Smooth muscle cell (in vitro differentiated cells): ENCODE results near the gene CFP. TPM values are rescaled to one million over a fixed set of nuclear protein-coding genes. Genes with fewer than 3 reads are reported as not detected.

Experiments used
- DNase-seq: peaks from one replicate; lab custom pipeline; 2025; ENCODE audit not compliant: unreplicated experiment; lab: John Stamatoyannopoulos, UW
- H2AFZ ChIP-seq: fragments of 200-600 bp; sonication (generic); 2 replicates; pipeline ENCODE4 v1.6.0; 2016; ENCODE audit warnings: antibody characterized with exemption, low read depth, mild to moderate bottlenecking
- H3F3A ChIP-seq: fragments of 200-600 bp; sonication (generic); 2 replicates; pipeline ENCODE4 v1.6.0; 2017; ENCODE audit warnings: antibody characterized with exemption, low read depth
- H3K27ac ChIP-seq: fragments of 200-600 bp; sonication (generic); 2 replicates; pipeline ENCODE4 v1.5.1; 2016; ENCODE audit warnings: low read depth, mild to moderate bottlenecking
- H3K27me3 ChIP-seq: fragments of 200-600 bp; sonication (generic); 2 replicates; pipeline ENCODE4 v1.6.1; 2016; ENCODE audit warnings: low read depth, mild to moderate bottlenecking
- H3K36me3 ChIP-seq: fragments of 200-600 bp; sonication (generic); 2 replicates; pipeline ENCODE4 v1.5.1; 2016; ENCODE audit warnings: low read depth
- H3K4me1 ChIP-seq: fragments of 200-600 bp; sonication (generic); 2 replicates; pipeline ENCODE4 v1.5.1; 2016; ENCODE audit warnings: low read depth
- H3K4me2 ChIP-seq: fragments of 200-600 bp; sonication (generic); 2 replicates; pipeline ENCODE4 v1.6.0; 2016; ENCODE audit warnings: mild to moderate bottlenecking
- H3K4me3 ChIP-seq: fragments of 200-600 bp; sonication (generic); 2 replicates; pipeline ENCODE4 v1.5.1; 2016; ENCODE audit warnings: mild to moderate bottlenecking
- H3K79me2 ChIP-seq: fragments of 200-600 bp; sonication (generic); 2 replicates; pipeline ENCODE4 v1.6.0; 2016; ENCODE audit warnings: low read depth, mild to moderate bottlenecking
- H3K9ac ChIP-seq: fragments of 200-600 bp; sonication (generic); 2 replicates; pipeline ENCODE4 v1.6.0; 2016; ENCODE audit warnings: low read depth
- H3K9me3 ChIP-seq: fragments of 200-600 bp; sonication (generic); replicated peaks from 2 replicates; pipeline ENCODE4 v1.5.1; 2016; ENCODE audit warnings: low read depth
- H4K20me1 ChIP-seq: fragments of 200-600 bp; sonication (generic); 2 replicates; pipeline ENCODE4 v1.6.0; 2016; ENCODE audit warnings: low read depth
- WGBS: methylation state at CpG from one replicate; pipeline ENCODE4 v1.1.7; 2016; ENCODE audit warnings: low lambda C conversion rate; 5-methylcytosine and 5-hydroxymethylcytosine counted together
- polyA plus RNA-seq: library from polyadenylated mRNA; unstranded; fragments of >200 nt; fragmentation: Nextera tagmentation; extraction: Ambion mirVana; gene quantifications from 2 replicates; pipeline ENCODE4 v1.2.1, GENCODE V29; 2016
- total RNA-seq: library from RNA; depleted of rRNA; stranded (reverse); fragments of >200 nt; gene quantifications from 2 replicates; pipeline ENCODE4 v1.2.3, GENCODE V29; 2014
- TF ChIP-seq, protein P1 (sequence below): fragments of 200-600 bp; sonication (generic); IDR thresholded peaks from 2 replicates; pipeline ENCODE4 v1.5.1; 2017; ENCODE audit warnings: borderline replicate concordance, mild to moderate bottlenecking, antibody characterized with exemption; ENCODE audit not compliant: insufficient read depth, poor library complexity, severe bottlenecking

The CFP gene
- total and polyA plus RNA-seq, 2 experiments from 2014 or later = 0.58 to 1.3 TPM

DNA sequence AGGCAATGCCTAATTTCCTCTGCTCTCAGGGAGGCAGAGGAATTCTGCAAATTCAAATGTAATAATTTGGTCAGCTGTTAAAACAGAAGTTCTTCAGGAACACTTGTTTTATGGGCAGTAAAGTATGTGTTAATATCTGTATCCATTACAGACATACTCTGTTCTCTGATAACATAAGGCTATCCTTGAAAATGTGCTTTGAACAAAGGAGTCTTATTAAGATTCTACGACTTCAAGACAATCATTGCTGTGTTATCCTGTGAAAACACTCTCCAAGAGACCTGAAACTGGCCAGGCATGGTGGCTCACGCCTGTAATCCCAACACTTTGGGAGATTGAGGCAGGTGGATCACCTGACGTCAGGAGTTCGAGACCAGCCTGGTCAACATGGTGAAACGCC, 1.9 kb upstream of the CFP start:
- no peaks in the 10 kb centered on the region for H3F3A ChIP-seq
- no peak overlapping the region for H3K9ac ChIP-seq
- H3K36me3 ChIP-seq = no peaks in the 10 kb centered on the region
- no peak overlapping the region for H2AFZ ChIP-seq
- no peaks in the 10 kb centered on the region for H3K4me1 ChIP-seq
- 76% methylated on average over 5 of the region's 5 CpGs for WGBS
- H3K79me2 ChIP-seq = no peaks in the 10 kb centered on the region
- H3K4me2 ChIP-seq = no peak overlapping the region
- no peak overlapping the region for H3K4me3 ChIP-seq
- no peak overlapping the region for H3K27ac ChIP-seq
- no peaks in the 10 kb centered on the region for H3K27me3 ChIP-seq
- TF ChIP-seq, protein P1, sequence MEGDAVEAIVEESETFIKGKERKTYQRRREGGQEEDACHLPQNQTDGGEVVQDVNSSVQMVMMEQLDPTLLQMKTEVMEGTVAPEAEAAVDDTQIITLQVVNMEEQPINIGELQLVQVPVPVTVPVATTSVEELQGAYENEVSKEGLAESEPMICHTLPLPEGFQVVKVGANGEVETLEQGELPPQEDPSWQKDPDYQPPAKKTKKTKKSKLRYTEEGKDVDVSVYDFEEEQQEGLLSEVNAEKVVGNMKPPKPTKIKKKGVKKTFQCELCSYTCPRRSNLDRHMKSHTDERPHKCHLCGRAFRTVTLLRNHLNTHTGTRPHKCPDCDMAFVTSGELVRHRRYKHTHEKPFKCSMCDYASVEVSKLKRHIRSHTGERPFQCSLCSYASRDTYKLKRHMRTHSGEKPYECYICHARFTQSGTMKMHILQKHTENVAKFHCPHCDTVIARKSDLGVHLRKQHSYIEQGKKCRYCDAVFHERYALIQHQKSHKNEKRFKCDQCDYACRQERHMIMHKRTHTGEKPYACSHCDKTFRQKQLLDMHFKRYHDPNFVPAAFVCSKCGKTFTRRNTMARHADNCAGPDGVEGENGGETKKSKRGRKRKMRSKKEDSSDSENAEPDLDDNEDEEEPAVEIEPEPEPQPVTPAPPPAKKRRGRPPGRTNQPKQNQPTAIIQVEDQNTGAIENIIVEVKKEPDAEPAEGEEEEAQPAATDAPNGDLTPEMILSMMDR = no peak
- no peak for DNase-seq
- H3K9me3 ChIP-seq = no peaks in the 10 kb centered on the region
- no peaks in the 10 kb centered on the region for H4K20me1 ChIP-seq

DNA sequence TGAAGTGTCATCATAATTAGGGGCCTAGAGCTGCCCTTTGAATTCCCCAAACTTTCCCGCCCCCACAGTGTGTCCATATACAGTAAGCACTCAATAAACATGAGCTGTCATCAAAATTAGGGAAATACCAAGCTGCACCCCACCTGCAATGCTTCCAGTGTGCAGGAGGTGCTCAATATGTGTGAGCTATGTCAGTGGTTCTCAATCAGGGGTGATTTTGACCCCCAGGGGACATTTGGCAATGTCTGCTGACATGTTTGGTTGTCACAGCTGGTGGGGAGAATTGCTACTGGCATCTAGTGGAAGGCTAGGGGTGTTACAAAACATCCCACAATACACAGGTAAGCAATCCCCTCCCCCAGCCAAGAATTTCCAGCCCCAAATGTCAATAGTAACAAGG, 748 bp downstream of the CFP start:
- no peak overlapping the region for H2AFZ ChIP-seq
- no peaks in the 10 kb centered on the region for H3K36me3 ChIP-seq
- no peaks in the 10 kb centered on the region for H4K20me1 ChIP-seq
- WGBS = 57% methylated on average over 1 of the region's 1 CpG
- no peak overlapping the region for H3K9ac ChIP-seq
- H3K4me3 ChIP-seq = no peak overlapping the region
- no peaks in the 10 kb centered on the region for H3K79me2 ChIP-seq
- no peak overlapping the region for H3K27ac ChIP-seq
- TF ChIP-seq, protein P1 = no peak
- no peak overlapping the region for H3K4me2 ChIP-seq
- no peaks in the 10 kb centered on the region for H3K9me3 ChIP-seq
- H3K4me1 ChIP-seq = no peaks in the 10 kb centered on the region
- no peak for DNase-seq
- no peaks in the 10 kb centered on the region for H3K27me3 ChIP-seq
- H3F3A ChIP-seq = no peaks in the 10 kb centered on the region

DNA sequence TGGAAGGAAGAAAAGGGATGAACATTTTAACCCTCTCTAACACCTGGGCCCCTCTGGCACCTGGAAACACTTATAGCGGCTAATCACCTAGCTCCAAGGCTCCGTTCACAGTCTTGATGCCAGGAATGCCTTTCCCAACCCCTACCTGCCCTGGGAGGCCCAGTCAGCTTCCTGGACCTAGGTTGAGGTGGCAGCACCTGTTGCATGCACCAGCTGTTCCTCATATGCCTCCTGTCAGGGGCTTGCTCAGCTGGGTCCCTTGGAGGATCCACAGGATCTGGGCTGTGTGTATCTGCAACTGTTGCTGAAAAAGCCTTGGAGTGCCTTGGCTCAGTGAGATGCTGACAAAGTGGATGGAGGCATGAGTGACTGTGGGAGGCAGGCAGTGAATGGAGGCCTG, 4.4 kb downstream of the CFP start:
- no peak for DNase-seq
- no peak overlapping the region for H3K4me2 ChIP-seq
- H3K27me3 ChIP-seq = no peaks in the 10 kb centered on the region
- no peaks in the 10 kb centered on the region for H3K9me3 ChIP-seq
- 96% methylated on average over 2 of the region's 2 CpGs for WGBS
- H3F3A ChIP-seq = no peaks in the 10 kb centered on the region
- H3K79me2 ChIP-seq = no peaks in the 10 kb centered on the region
- TF ChIP-seq, protein P1 = no peak
- no peak overlapping the region for H3K27ac ChIP-seq
- H3K4me1 ChIP-seq = no peaks in the 10 kb centered on the region
- H3K4me3 ChIP-seq = no peak overlapping the region
- no peak overlapping the region for H3K9ac ChIP-seq
- no peak overlapping the region for H2AFZ ChIP-seq
- no peaks in the 10 kb centered on the region for H4K20me1 ChIP-seq
- H3K36me3 ChIP-seq = no peaks in the 10 kb centered on the region

GRCh38 chrX:47623540-47624027, 6.1 kb downstream of the CFP start:
- H3K27me3 ChIP-seq = no peaks in the 10 kb centered on the region
- TF ChIP-seq, protein P1 = no peak
- DNase-seq = peak; percentile 5
- H3K4me2 ChIP-seq = peak overlapping the region; percentile 80
- no peak overlapping the region for H3K27ac ChIP-seq
- H2AFZ ChIP-seq = no peak overlapping the region
- WGBS = 55% methylated on average over 35 of the region's 35 CpGs
- H3K4me3 ChIP-seq = peak overlapping the region; percentile 35
- H4K20me1 ChIP-seq = no peaks in the 10 kb centered on the region
- no peaks in the 10 kb centered on the region for H3K9me3 ChIP-seq
- no peak overlapping the region for H3K9ac ChIP-seq
- no peaks in the 10 kb centered on the region for H3F3A ChIP-seq
- H3K79me2 ChIP-seq = no peaks in the 10 kb centered on the region
- no peaks in the 10 kb centered on the region for H3K36me3 ChIP-seq
- H3K4me1 ChIP-seq = no peaks in the 10 kb centered on the region
